Measurements from ENCODE around the gene AP3M1.

The AP3M1 gene

DNA sequence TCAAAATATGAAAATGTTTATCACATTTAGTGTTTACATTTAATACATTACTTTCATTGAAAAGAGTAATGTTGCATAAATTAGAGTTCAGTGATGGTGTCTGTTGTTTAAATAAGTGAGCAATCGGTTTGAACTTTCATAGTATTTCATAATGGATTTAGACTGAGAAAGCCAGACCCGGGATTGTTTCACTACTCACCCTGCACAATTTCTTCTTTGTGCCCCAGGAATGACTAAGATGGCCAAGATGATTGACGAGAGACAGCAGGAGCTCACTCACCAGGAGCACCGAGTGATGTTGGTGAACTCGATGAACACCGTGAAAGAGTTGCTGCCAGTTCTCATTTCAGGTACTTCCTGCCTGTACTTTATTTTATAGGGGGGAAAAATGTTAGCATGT is 78.1 kb downstream of the AP3M1 start:
- Histone ChIP-seq H3K9me3 (ENCODE audit: insufficient read depth, low read depth, low read length) (no peaks in the 10 kb centered on the region), H3K9ac (ENCODE audit: low read depth, low read length) (no peak overlapping the region), H3K36me3 (ENCODE audit: insufficient read depth, low read depth, low read length) (peaks cover 80% of the 10 kb centered on the region), H3K27ac (ENCODE audit: low read length) (no peak overlapping the region), H3K27me3 (ENCODE audit: insufficient read depth, low read length) (no peaks in the 10 kb centered on the region), H3K4me1 (ENCODE audit: insufficient read depth, low read length) (peaks cover 24% of the 10 kb centered on the region), H3K4me3 (ENCODE audit: low read length) (no peak overlapping the region)

DNA sequence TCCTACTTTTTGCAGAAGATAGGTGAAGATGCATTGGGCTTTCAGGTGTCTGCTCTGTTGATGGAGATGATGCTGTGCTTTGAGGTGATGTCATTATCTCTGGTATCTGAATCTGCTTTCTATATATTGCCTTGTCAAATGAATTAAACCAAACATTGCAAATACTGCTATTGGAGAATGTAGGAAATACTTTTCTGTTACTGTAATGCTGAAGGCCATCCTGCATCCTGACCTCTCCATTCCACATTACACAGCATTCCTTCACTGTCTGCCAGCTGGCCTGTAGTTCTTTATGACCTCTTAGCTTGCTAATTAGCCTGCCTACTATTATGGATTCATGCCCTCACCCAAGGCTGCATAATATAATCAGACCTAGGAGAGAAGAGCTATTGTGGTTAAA is 79.5 kb downstream of the AP3M1 start:
- Histone ChIP-seq H3K4me1 (ENCODE audit: insufficient read depth, low read length) (peaks cover 12% of the 10 kb centered on the region), H3K4me3 (ENCODE audit: low read length) (no peak overlapping the region), H3K9ac (ENCODE audit: low read depth, low read length) (no peak overlapping the region), H3K27ac (ENCODE audit: low read length) (no peak overlapping the region), H3K9me3 (ENCODE audit: insufficient read depth, low read depth, low read length) (no peaks in the 10 kb centered on the region), H3K36me3 (ENCODE audit: insufficient read depth, low read depth, low read length) (peaks cover 76% of the 10 kb centered on the region), H3K27me3 (ENCODE audit: insufficient read depth, low read length) (no peaks in the 10 kb centered on the region)

Measured in iPS-20b (cell line).